Upper lobe of right lung (tissue), 1 donor: ENCODE results near the gene LYPD5. TPM values are rescaled to one million over a fixed set of nuclear protein-coding genes. Genes with fewer than 3 reads are reported as not detected.
A peak's percentile ranks its signal among the peaks of the same experiment; 100 is the strongest.
"Not testable (repeated sequence)": the region's sequence is repeated elsewhere in the genome, so short reads cannot be mapped to it uniquely, and the experiment has no call there.

ENCODE experiments used
- ATAC-seq: fragments of 200-7000 bp; cut with Tn5 transposase; one replicate; pipeline ENCODE4 v1.9.1; 2020; ENCODE audit warnings: mild to moderate bottlenecking, moderate library complexity
- DNase-seq: peaks from one replicate; pipeline ENCODE4 v3.0.0-alpha.2; 2020
- H3K27ac ChIP-seq: fragments of 200-600 bp; one replicate; pipeline ENCODE4 v1.8.0; 2022
- H3K27me3 ChIP-seq: fragments of 200-600 bp; one replicate; pipeline ENCODE4 v1.8.0; 2022; ENCODE audit warnings: mild to moderate bottlenecking
- H3K36me3 ChIP-seq: fragments of 200-600 bp; one replicate; pipeline ENCODE4 v1.8.0; 2022
- H3K4me1 ChIP-seq: fragments of 200-600 bp; one replicate; pipeline ENCODE4 v1.8.0; 2022
- H3K4me3 ChIP-seq: fragments of 200-600 bp; one replicate; pipeline ENCODE4 v1.8.0; 2022; ENCODE audit warnings: mild to moderate bottlenecking
- H3K9me3 ChIP-seq: fragments of 200-600 bp; one replicate; pipeline ENCODE4 v1.8.0; 2022
- intact Hi-C: fragments of 100-400 bp; cut with DNase I; formaldehyde crosslinking; loops from one replicate; pipeline ENCODE4 v1.11.0; 2022
- total RNA-seq: library from RNA; stranded (reverse); fragmentation: NEBNext Ultra II Directional; extraction: Animal tissue kit (Norgen Biotek cat#: 25700); gene quantifications from one replicate; pipeline ENCODE4 v1.2.1, GENCODE V29; 2021
- TF ChIP-seq, protein P1 (sequence below): fragments of 200-600 bp; IDR thresholded peaks from one replicate; pipeline ENCODE4 v1.8.0; 2022; ENCODE audit warnings: antibody characterized with exemption
- donor health status: DM: no; HTN: yes; CAD: no; lungs with severe emphysema.

LYPD5 gene
- total RNA-seq, 1 donor from 2014 or later = 3.6 TPM

DNA sequence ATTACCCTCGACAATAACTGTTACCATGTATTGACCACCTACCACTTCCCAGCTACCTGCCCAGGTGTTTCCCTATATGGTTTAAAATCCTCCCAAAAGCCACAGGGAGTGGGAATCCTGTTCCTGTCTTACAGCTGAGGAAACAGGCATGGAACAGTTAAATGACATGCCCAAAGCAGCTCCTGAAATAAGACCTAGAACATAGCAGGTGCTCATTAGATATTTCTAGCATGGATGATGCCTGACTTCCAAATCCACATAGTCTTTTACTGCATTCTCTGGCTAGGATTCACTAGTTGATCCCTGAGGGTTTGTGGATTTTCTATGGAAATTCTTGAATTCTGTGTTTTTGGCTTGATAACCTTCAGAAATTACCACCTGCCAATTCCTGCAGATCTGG lies 34.4 kb downstream of the LYPD5 start:
- ATAC-seq (no peak), DNase-seq (no peak)
- no peaks in the 10 kb centered on the region for H3K27me3 ChIP-seq
- no peak overlapping the region for H3K4me3 ChIP-seq
- no peaks in the 10 kb centered on the region for H3K9me3 ChIP-seq
- TF ChIP-seq, protein P1, sequence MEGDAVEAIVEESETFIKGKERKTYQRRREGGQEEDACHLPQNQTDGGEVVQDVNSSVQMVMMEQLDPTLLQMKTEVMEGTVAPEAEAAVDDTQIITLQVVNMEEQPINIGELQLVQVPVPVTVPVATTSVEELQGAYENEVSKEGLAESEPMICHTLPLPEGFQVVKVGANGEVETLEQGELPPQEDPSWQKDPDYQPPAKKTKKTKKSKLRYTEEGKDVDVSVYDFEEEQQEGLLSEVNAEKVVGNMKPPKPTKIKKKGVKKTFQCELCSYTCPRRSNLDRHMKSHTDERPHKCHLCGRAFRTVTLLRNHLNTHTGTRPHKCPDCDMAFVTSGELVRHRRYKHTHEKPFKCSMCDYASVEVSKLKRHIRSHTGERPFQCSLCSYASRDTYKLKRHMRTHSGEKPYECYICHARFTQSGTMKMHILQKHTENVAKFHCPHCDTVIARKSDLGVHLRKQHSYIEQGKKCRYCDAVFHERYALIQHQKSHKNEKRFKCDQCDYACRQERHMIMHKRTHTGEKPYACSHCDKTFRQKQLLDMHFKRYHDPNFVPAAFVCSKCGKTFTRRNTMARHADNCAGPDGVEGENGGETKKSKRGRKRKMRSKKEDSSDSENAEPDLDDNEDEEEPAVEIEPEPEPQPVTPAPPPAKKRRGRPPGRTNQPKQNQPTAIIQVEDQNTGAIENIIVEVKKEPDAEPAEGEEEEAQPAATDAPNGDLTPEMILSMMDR = no peak
- H3K27ac ChIP-seq = no peak overlapping the region
- intact Hi-C loops = no loop called here
- H3K4me1 ChIP-seq = peaks cover 22% of the 10 kb centered on the region
- H3K36me3 ChIP-seq = no peaks in the 10 kb centered on the region

DNA sequence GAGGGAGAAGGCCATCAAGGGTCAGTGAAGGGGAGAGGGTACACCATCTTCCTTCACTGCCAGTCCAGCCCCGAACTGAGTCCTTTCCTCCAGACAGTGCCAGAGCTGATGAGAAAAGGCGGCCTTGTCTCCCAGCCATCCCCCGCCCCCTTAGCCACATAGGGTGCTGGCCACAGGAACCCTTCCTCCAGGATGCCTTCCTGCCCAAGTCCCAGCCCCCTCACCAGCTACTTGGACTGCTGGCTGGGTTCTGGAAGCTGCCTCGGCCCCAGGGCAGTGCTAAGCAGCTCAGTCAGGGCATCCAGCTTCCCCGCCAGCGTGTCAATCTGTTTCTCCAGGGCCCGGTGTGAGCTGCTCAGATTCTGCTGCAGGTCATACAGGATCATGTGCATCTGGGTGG lies 34.9 kb downstream of the LYPD5 start:
- H3K4me3 ChIP-seq = no peak overlapping the region
- no peak for ATAC-seq
- intact Hi-C loops = no loop called here
- H3K27me3 ChIP-seq = no peaks in the 10 kb centered on the region
- peaks cover 22% of the 10 kb centered on the region for H3K4me1 ChIP-seq
- TF ChIP-seq, protein P1 = no peak
- H3K9me3 ChIP-seq = no peaks in the 10 kb centered on the region
- no peak overlapping the region for H3K27ac ChIP-seq
- H3K36me3 ChIP-seq = no peaks in the 10 kb centered on the region
- no peak for DNase-seq

DNA sequence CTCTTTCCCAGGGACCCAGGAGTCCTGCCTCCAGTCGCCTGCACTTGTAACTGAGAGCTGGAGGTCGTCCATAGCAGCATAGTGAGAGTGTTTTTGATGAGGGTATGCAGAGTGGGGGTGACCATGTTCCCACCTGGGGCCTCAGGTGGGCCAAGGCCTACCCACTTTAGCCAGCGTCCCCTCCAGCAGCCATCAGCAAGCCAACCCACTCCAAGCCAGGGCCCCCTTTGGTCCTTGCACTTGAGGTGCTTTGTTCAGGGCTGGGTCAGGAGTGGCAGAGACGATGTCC lies 35.5 kb downstream of the LYPD5 start:
- no peak for ATAC-seq
- no peaks in the 10 kb centered on the region for H3K36me3 ChIP-seq
- H3K27ac ChIP-seq = no peak overlapping the region

DNA sequence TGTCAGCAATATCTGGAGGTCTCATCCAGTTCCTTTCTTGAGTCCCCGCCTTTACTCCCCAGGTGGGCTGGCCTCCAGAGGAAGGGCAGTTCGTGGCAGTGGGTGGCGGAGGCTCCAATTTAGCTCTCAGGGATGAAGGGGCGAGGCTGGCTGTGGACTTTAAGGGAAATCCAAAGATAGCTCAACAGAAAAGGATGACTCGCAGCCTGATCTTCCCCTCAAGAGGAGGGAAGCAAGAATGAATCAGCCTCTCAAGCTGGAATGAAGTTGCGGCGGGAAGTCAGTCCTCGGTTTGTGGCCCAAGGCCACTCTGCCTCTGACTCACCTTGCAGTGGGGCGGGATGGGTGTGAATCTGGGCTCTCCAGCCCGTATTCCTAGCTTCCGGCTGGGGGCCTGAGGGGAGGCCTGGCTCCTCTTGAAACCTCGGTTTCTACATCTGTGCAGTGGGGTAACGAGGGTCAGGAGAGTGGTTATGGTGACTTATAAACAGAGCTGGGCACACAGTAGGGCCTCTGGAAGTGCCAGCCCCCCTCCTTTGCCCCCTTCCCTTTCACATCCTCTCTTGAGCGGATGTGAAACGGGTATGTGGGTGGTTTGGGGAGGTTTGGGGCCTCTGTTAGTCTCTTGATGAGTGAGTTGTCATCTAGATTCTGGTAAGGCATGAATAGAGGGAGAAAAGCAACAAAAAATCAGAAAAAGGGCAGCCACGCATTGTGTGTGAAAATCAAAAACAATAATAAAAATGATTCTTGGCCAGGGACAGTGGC lies 37.0 kb downstream of the LYPD5 start:
- intact Hi-C loops = no loop called here
- no peaks in the 10 kb centered on the region for H3K27me3 ChIP-seq
- peak overlapping the region; percentile 47 for H3K27ac ChIP-seq
- ATAC-seq (peak; percentile 70), DNase-seq (peak; percentile 73)
- TF ChIP-seq, protein P1 = no peak
- H3K4me3 ChIP-seq = no peak overlapping the region
- H3K36me3 ChIP-seq = no peaks in the 10 kb centered on the region
- peaks cover 22% of the 10 kb centered on the region for H3K4me1 ChIP-seq
- H3K9me3 ChIP-seq = no peaks in the 10 kb centered on the region

More for the DNA sequence above, 35.5 kb downstream of the LYPD5 start:
- no peaks in the 10 kb centered on the region for H3K9me3 ChIP-seq
- peaks cover 22% of the 10 kb centered on the region for H3K4me1 ChIP-seq
- DNase-seq = no peak
- TF ChIP-seq, protein P1 = no peak
- intact Hi-C loops = no loop called here
- H3K4me3 ChIP-seq = no peak overlapping the region
- no peaks in the 10 kb centered on the region for H3K27me3 ChIP-seq

DNA sequence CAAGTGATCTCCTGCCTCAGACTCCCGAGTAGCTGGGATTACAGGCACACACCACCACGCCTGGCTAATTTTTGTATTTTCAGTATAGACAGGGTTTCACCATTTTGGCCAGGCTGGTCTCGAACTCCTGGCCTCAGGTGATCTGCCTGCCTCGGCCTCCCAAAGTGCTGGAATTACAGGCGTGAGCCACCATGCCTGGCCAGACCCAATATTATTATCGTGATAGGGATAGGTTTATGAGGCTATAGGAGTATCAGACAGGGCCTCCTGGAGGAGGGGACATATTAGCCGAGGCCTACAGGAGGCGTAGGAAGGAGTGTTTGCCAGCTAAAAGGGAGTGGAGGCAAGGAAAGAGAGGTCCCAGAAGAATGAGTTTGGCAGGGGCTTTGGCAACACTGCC lies 37.6 kb downstream of the LYPD5 start:
- H3K4me3 ChIP-seq, H3K9me3 ChIP-seq, intact Hi-C loops, H3K27me3 ChIP-seq, H3K36me3 ChIP-seq, DNase-seq, ATAC-seq: not testable (repeated sequence)
- Histone ChIP-seq H3K27ac (peak overlapping the region; percentile 47), H3K4me1 (peaks cover 22% of the 10 kb centered on the region)

DNA sequence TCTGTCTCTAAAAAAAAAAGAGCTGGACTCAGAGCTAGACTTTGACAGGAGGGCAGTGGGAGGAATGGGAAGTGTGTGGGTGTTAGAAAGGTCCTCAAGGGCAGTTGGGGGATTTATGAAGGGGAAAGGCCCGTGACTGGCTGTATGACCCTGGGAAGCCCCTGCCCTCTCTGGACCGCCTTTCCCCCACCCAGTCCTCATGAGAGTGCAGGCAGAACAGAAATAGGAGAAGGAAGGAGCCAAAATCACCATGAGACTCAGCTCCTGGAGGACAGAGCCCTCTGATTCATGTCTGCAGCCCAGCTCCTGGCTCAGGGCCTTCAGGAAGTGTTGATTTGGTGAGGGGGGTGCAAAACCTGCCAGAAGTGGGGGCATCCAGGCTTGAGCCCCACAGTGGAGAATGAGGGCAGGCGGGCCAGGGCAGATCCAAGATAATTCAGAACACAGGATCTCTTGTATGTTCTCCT lies 38.7 kb downstream of the LYPD5 start:
- no peak for DNase-seq
- ATAC-seq = peak; percentile 59
- intact Hi-C loops = no loop called here

More for the DNA sequence above, 38.7 kb downstream of the LYPD5 start:
- H3K27ac ChIP-seq = no peak overlapping the region
- no peaks in the 10 kb centered on the region for H3K36me3 ChIP-seq
- no peaks in the 10 kb centered on the region for H3K27me3 ChIP-seq
- H3K9me3 ChIP-seq = no peaks in the 10 kb centered on the region
- H3K4me3 ChIP-seq = no peak overlapping the region
- TF ChIP-seq, protein P1 = no peak
- H3K4me1 ChIP-seq = peaks cover 22% of the 10 kb centered on the region
